Karpas-422 (cell line): ENCODE data around the gene ACP1. TPM values are rescaled to one million over a fixed set of nuclear protein-coding genes. Genes with fewer than 3 reads are reported as not detected.

Experiments used
- DNase-seq: peaks from one replicate; pipeline ENCODE4 v3.0.0-alpha.2; 2015
- H2AFZ ChIP-seq: fragments of 200-600 bp; sonication (generic); 2 replicates; pipeline ENCODE4 v1.6.1; 2014; ENCODE audit warnings: antibody characterized with exemption, low read length, mixed read lengths
- H3K27ac ChIP-seq: fragments of 200-600 bp; sonication (generic); 2 replicates; pipeline ENCODE4 v1.5.1; 2014; ENCODE audit warnings: mild to moderate bottlenecking, low read length, moderate library complexity
- H3K27me3 ChIP-seq: fragments of 200-600 bp; sonication (generic); 2 replicates; pipeline ENCODE4 v1.6.1; 2014; ENCODE audit warnings: low read length, mixed read lengths
- H3K36me3 ChIP-seq: fragments of 200-600 bp; sonication (generic); 2 replicates; pipeline ENCODE4 v1.6.1; 2014; ENCODE audit warnings: low read length, mixed read lengths; ENCODE audit not compliant: insufficient read depth
- H3K4me1 ChIP-seq: fragments of 200-600 bp; sonication (generic); 2 replicates; pipeline ENCODE4 v1.6.1; 2014; ENCODE audit warnings: mild to moderate bottlenecking, low read length, mixed read lengths
- H3K4me2 ChIP-seq: fragments of 200-600 bp; sonication (generic); 2 replicates; pipeline ENCODE4 v1.6.1; 2014; ENCODE audit warnings: low read length, low read depth, mild to moderate bottlenecking; ENCODE audit not compliant: poor library complexity, severe bottlenecking
- H3K4me3 ChIP-seq: fragments of 200-600 bp; sonication (generic); 2 replicates; pipeline ENCODE4 v1.5.1; 2014; ENCODE audit warnings: mild to moderate bottlenecking, antibody characterized with exemption, low read length, mixed read lengths
- H3K79me2 ChIP-seq: fragments of 200-600 bp; sonication (generic); 2 replicates; pipeline ENCODE4 v1.6.1; 2014; ENCODE audit warnings: mild to moderate bottlenecking, low read length, mixed read lengths
- H3K9ac ChIP-seq: fragments of 200-600 bp; sonication (generic); 2 replicates; pipeline ENCODE4 v1.6.0; 2014; ENCODE audit warnings: low read length
- H3K9me2 ChIP-seq: fragments of 200-600 bp; sonication (generic), shearing (Covaris generic); replicated peaks from 2 replicates; pipeline ENCODE4 v1.6.0; 2014; ENCODE audit warnings: mild to moderate bottlenecking, low read length, moderate library complexity; ENCODE audit not compliant: insufficient read depth
- H3K9me3 ChIP-seq: fragments of 300-700, 200-600 bp; sonication (generic); 2 replicates; pipeline ENCODE4 v1.6.1; 2014; ENCODE audit warnings: low read length, mixed read lengths
- H4K20me1 ChIP-seq: fragments of 200-600 bp; sonication (generic); 2 replicates; pipeline ENCODE4 v1.6.1; 2014; ENCODE audit warnings: mild to moderate bottlenecking, antibody characterized with exemption, low read length, low read depth; ENCODE audit not compliant: insufficient read depth
- total RNA-seq: library from RNA; depleted of rRNA; stranded (reverse); fragments of >200 nt; shearing (Covaris generic); gene quantifications from 2 replicates; pipeline ENCODE4 v1.2.3, GENCODE V29; 2014; ENCODE audit warnings: low replicate concordance

ACP1 gene
- total RNA-seq, 1 experiment from 2014 or later, result 185 TPM

- H3K4me3 ChIP-seq, result no peak overlapping the region
- H3K27me3 ChIP-seq, result no peaks in the 10 kb centered on the region
- no peaks in the 10 kb centered on the region for H3K9me2 ChIP-seq
- no peak overlapping the region for H3K4me2 ChIP-seq
- H2AFZ ChIP-seq, result no peak overlapping the region
- H4K20me1 ChIP-seq, result no peaks in the 10 kb centered on the region
- no peak for DNase-seq
- H3K36me3 ChIP-seq, result no peaks in the 10 kb centered on the region
- H3K79me2 ChIP-seq, result no peaks in the 10 kb centered on the region
- H3K9ac ChIP-seq, result no peak overlapping the region
- no peaks in the 10 kb centered on the region for H3K4me1 ChIP-seq
- H3K9me3 ChIP-seq, result no peaks in the 10 kb centered on the region
- H3K27ac ChIP-seq, result no peak overlapping the region
These were observed 24.8 kb downstream of the ACP1 start for GRCh38 chr2:289362-290089.

GRCh38 chr2:290090-290722 lies 25.5 kb downstream of the ACP1 start:
- Histone ChIP-seq H2AFZ (no peak overlapping the region), H3K27me3 (no peaks in the 10 kb centered on the region), H3K9me3 (no peaks in the 10 kb centered on the region), H3K79me2 (no peaks in the 10 kb centered on the region), H3K36me3 (no peaks in the 10 kb centered on the region), H3K4me3 (no peak overlapping the region), H3K9ac (no peak overlapping the region), H3K4me2 (no peak overlapping the region), H3K27ac (no peak overlapping the region), H4K20me1 (no peaks in the 10 kb centered on the region), H3K9me2 (no peaks in the 10 kb centered on the region), H3K4me1 (no peaks in the 10 kb centered on the region)
- no peak for DNase-seq

GRCh38 chr2:295090-295489 lies 30.3 kb downstream of the ACP1 start:
- no peaks in the 10 kb centered on the region for H4K20me1 ChIP-seq
- DNase-seq, result no peak
- H3K27ac ChIP-seq, result no peak overlapping the region
- H3K9me3 ChIP-seq, result no peaks in the 10 kb centered on the region
- H3K4me1 ChIP-seq, result no peaks in the 10 kb centered on the region
- H3K9me2 ChIP-seq, result no peaks in the 10 kb centered on the region
- no peaks in the 10 kb centered on the region for H3K27me3 ChIP-seq
- H3K4me2 ChIP-seq, result no peak overlapping the region
- H3K9ac ChIP-seq, result no peak overlapping the region
- no peak overlapping the region for H3K4me3 ChIP-seq
- H3K36me3 ChIP-seq, result no peaks in the 10 kb centered on the region
- H2AFZ ChIP-seq, result no peak overlapping the region
- no peaks in the 10 kb centered on the region for H3K79me2 ChIP-seq

DNA sequence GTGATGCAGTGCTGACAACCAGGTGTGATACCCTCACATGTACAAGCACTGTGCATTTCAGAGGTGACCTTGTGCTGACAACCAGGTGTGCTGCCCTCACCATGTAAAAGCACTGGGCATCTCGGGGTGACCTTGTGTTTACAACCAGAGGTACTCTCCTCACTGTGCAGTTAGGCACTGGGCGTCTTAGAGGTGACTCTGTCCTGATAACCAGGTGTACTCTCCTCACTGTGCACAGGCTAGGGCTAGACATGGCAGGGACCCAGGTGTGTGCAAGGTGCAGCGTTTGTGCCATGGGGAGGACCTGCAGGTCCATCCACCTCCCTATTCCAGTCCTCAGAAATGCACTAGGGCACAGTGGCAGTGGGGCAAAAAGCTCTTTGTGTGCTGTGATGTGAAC lies 31.6 kb downstream of the ACP1 start:
- no peak for DNase-seq

GRCh38 chr2:305366-305765 lies 40.6 kb downstream of the ACP1 start:
- H3K27ac ChIP-seq, result peak overlapping the region; percentile 41
- H3K36me3 ChIP-seq, result 0 out of 2 replicates have a peak, but pooled peaks cover 2% of the 10 kb centered on the region
- H3K9ac ChIP-seq, result peak overlapping the region; percentile 18; the same call in 1 of the 2 replicates
- no peaks in the 10 kb centered on the region for H3K9me2 ChIP-seq
- H3K27me3 ChIP-seq, result no peaks in the 10 kb centered on the region
- peak overlapping the region; percentile 60 for H3K4me2 ChIP-seq
- H3K9me3 ChIP-seq, result peaks cover 7% of the 10 kb centered on the region; the same call in 1 of the 2 replicates
- peak overlapping the region; percentile 60; the same call in 1 of the 2 replicates for H2AFZ ChIP-seq
- H3K4me1 ChIP-seq, result peaks cover 46% of the 10 kb centered on the region
- H3K79me2 ChIP-seq, result no peaks in the 10 kb centered on the region
- DNase-seq, result no peak
- H3K4me3 ChIP-seq, result no peak overlapping the region
- no peaks in the 10 kb centered on the region for H4K20me1 ChIP-seq

More for the DNA sequence above, 31.6 kb downstream of the ACP1 start:
- Histone ChIP-seq H3K4me2 (no peak overlapping the region), H3K79me2 (no peaks in the 10 kb centered on the region), H2AFZ (no peak overlapping the region), H3K4me1 (no peaks in the 10 kb centered on the region), H3K27ac (no peak overlapping the region), H3K27me3 (no peaks in the 10 kb centered on the region), H3K4me3 (no peak overlapping the region), H3K9ac (no peak overlapping the region), H3K9me3 (no peaks in the 10 kb centered on the region), H4K20me1 (no peaks in the 10 kb centered on the region), H3K36me3 (no peaks in the 10 kb centered on the region), H3K9me2 (no peaks in the 10 kb centered on the region)

GRCh38 chr2:309148-309953 lies 44.6 kb downstream of the ACP1 start:
- peaks cover 54% of the 10 kb centered on the region for H3K4me1 ChIP-seq
- peak overlapping the region; percentile 5 for H3K4me2 ChIP-seq
- no peak overlapping the region for H2AFZ ChIP-seq
- no peak overlapping the region for H3K4me3 ChIP-seq
- no peaks in the 10 kb centered on the region for H3K9me3 ChIP-seq
- no peaks in the 10 kb centered on the region for H3K36me3 ChIP-seq
- H3K79me2 ChIP-seq, result no peaks in the 10 kb centered on the region
- H3K27ac ChIP-seq, result no peak overlapping the region
- no peak for DNase-seq
- 0 out of 2 replicates have a peak overlapping the region, but pooled peaks have one; percentile 20 for H3K9ac ChIP-seq
- no peaks in the 10 kb centered on the region for H3K27me3 ChIP-seq
- H4K20me1 ChIP-seq, result no peaks in the 10 kb centered on the region
- H3K9me2 ChIP-seq, result no peaks in the 10 kb centered on the region

DNA sequence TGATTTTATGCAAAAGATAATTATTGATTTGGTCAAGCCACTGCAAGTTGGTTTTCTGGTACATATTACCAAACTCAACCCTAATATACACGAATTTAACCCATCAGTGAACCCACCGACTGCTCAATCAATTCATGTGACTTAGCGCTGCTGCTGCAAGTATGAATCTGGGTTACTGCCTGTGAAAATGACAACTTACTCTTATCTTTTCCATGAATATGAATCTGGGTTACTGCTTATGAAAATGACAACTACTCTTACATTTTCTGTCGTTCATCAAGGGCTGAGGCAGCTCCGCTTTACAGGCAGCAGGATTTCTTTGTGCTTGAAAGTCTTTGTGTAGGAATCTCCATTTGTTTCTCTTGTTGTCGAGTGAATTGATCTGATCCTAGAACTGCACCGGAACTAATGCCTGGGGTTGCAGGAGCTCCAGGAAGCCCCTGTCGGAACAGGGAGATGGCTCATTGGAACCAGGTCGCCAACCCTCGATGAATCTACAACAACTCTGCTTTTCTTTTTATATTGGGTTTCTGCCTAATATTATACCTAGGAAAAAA lies 45.3 kb downstream of the ACP1 start:
- H3K36me3 ChIP-seq, result no peaks in the 10 kb centered on the region
- H3K4me2 ChIP-seq, result no peak overlapping the region
- H3K9me3 ChIP-seq, result no peaks in the 10 kb centered on the region
- no peaks in the 10 kb centered on the region for H3K27me3 ChIP-seq
- H3K27ac ChIP-seq, result no peak overlapping the region
- no peaks in the 10 kb centered on the region for H3K79me2 ChIP-seq
- no peaks in the 10 kb centered on the region for H3K9me2 ChIP-seq
- no peak for DNase-seq
- H3K4me1 ChIP-seq, result peaks cover 48% of the 10 kb centered on the region
- H3K9ac ChIP-seq, result no peak overlapping the region
- no peak overlapping the region for H2AFZ ChIP-seq
- no peaks in the 10 kb centered on the region for H4K20me1 ChIP-seq
- no peak overlapping the region for H3K4me3 ChIP-seq

- no peaks in the 10 kb centered on the region for H3K79me2 ChIP-seq
- no peak overlapping the region for H3K4me3 ChIP-seq
- peaks cover 38% of the 10 kb centered on the region for H3K4me1 ChIP-seq
- no peaks in the 10 kb centered on the region for H3K9me2 ChIP-seq
- H3K4me2 ChIP-seq, result no peak overlapping the region
- no peaks in the 10 kb centered on the region for H4K20me1 ChIP-seq
- no peaks in the 10 kb centered on the region for H3K9me3 ChIP-seq
- H3K9ac ChIP-seq, result no peak overlapping the region
- H3K27me3 ChIP-seq, result no peaks in the 10 kb centered on the region
- no peak overlapping the region for H2AFZ ChIP-seq
- no peak for DNase-seq
- no peak overlapping the region for H3K27ac ChIP-seq
- no peaks in the 10 kb centered on the region for H3K36me3 ChIP-seq
These were observed 46.2 kb downstream of the ACP1 start for GRCh38 chr2:310994-311393.
